ENCODE measurements around the gene NFATC2. TPM values are rescaled to one million over a fixed set of nuclear protein-coding genes. Genes with fewer than 3 reads are reported as not detected.

NFATC2 gene
- total RNA-seq, 4 donors from 2014 or later: 5.3 to 22.5 (median 11.5) TPM

- TF ChIP-seq CTCF (IDR thresholded peaks at IDR 0.05): no peak
- no peak for TF ChIP-seq POLR2A (IDR thresholded peaks at IDR 0.05)
- no peak for TF ChIP-seq EP300 (IDR thresholded peaks at IDR 0.05; ENCODE audit: low read depth)
- TF ChIP-seq POLR2AphosphoS5 (IDR thresholded peaks at IDR 0.05): no peak
- no peaks in the 10 kb centered on the region for H3K9me3 ChIP-seq
- no peaks in the 10 kb centered on the region for H3K4me1 ChIP-seq
- no peaks in the 10 kb centered on the region for H3K36me3 ChIP-seq
- in situ Hi-C loops (cut with MboI; ENCODE audit: low pct_ligation_motif_present in 1 of 4, low pct_unique_long_range_greater_than_20kb in 1 of 4, low sequenced_read_pairs in 3 of 4) (no loop called here), intact Hi-C loops (cut with DNase I; ENCODE audit: low total_unique reads) (no loop called here)
- no peak for DNase-seq
- no peak overlapping the region for H3K4me3 ChIP-seq
- no peak overlapping the region for H3K27ac ChIP-seq
- 43 to 60% methylated on average over 1 to 3 of the region's 3 CpGs for WGBS, 2 donors (ENCODE audit: low coverage in 1 of 2)
- H3K27me3 ChIP-seq: no peaks in the 10 kb centered on the region
Observed at GRCh38 chr20:51341581-51341980, 200.9 kb downstream of the NFATC2 start.

- H3K27ac ChIP-seq: no peak overlapping the region
- no peak for DNase-seq
- H3K36me3 ChIP-seq: no peaks in the 10 kb centered on the region
- TF ChIP-seq EP300 (IDR thresholded peaks at IDR 0.05; ENCODE audit: low read depth): no peak
- intact Hi-C loops (cut with DNase I; ENCODE audit: low total_unique reads) (no loop called here), in situ Hi-C loops (cut with MboI; ENCODE audit: low pct_ligation_motif_present in 1 of 4, low pct_unique_long_range_greater_than_20kb in 1 of 4, low sequenced_read_pairs in 3 of 4) (no loop called here)
- H3K4me3 ChIP-seq: no peak overlapping the region
- H3K4me1 ChIP-seq: no peaks in the 10 kb centered on the region
- no peaks in the 10 kb centered on the region for H3K27me3 ChIP-seq
- H3K9me3 ChIP-seq: no peaks in the 10 kb centered on the region
Observed at GRCh38 chr20:51340451-51340840, 202.1 kb downstream of the NFATC2 start.

GRCh38 chr20:51339721-51340450 lies 202.6 kb downstream of the NFATC2 start:
- Histone ChIP-seq H3K4me1 (no peaks in the 10 kb centered on the region), H3K36me3 (no peaks in the 10 kb centered on the region), H3K4me3 (no peak overlapping the region), H3K27ac (no peak overlapping the region), H3K27me3 (no peaks in the 10 kb centered on the region), H3K9me3 (no peaks in the 10 kb centered on the region)
- in situ Hi-C loops (cut with MboI; ENCODE audit: low pct_ligation_motif_present in 1 of 4, low pct_unique_long_range_greater_than_20kb in 1 of 4, low sequenced_read_pairs in 3 of 4): no loop called here
- WGBS, 2 donors (ENCODE audit: low coverage in 1 of 2): 47% methylated on average over 2 of the region's 2 CpGs; no CpG with 5 or more reads in 1 of the 2 donors
- DNase-seq: no peak
- intact Hi-C loops (cut with DNase I; ENCODE audit: low total_unique reads): no loop called here
- TF ChIP-seq EP300 (IDR thresholded peaks at IDR 0.05; ENCODE audit: low read depth) (no peak), CTCF (IDR thresholded peaks at IDR 0.05) (no peak), POLR2A (IDR thresholded peaks at IDR 0.05) (no peak), POLR2AphosphoS5 (IDR thresholded peaks at IDR 0.05) (no peak)

GRCh38 chr20:51338692-51339440 lies 203.7 kb downstream of the NFATC2 start:
- in situ Hi-C loops (cut with MboI; ENCODE audit: low pct_ligation_motif_present in 1 of 4, low pct_unique_long_range_greater_than_20kb in 1 of 4, low sequenced_read_pairs in 3 of 4): no loop called here
- Histone ChIP-seq H3K9me3 (no peaks in the 10 kb centered on the region), H3K4me3 (no peak overlapping the region), H3K27me3 (no peaks in the 10 kb centered on the region), H3K4me1 (no peaks in the 10 kb centered on the region), H3K27ac (no peak overlapping the region), H3K36me3 (no peaks in the 10 kb centered on the region)
- WGBS, 2 donors (ENCODE audit: low coverage in 1 of 2): 81 to 82% methylated on average over 2 to 5 of the region's 5 CpGs
- intact Hi-C loops (cut with DNase I; ENCODE audit: low total_unique reads): no loop called here
- DNase-seq: no peak
- no peak for TF ChIP-seq POLR2AphosphoS5 (IDR thresholded peaks at IDR 0.05)
- TF ChIP-seq EP300 (IDR thresholded peaks at IDR 0.05; ENCODE audit: low read depth): no peak
- no peak for TF ChIP-seq POLR2A (IDR thresholded peaks at IDR 0.05)
- TF ChIP-seq CTCF (IDR thresholded peaks at IDR 0.05): no peak
